H1 (cell line): ENCODE data around the gene TRIM29. TPM values are rescaled to one million over a fixed set of nuclear protein-coding genes. Genes with fewer than 3 reads are reported as not detected.

ENCODE experiments used
- CTCF ChIA-PET: fragments of 300-600 bp; sonication (Branson Sonifier 250); formaldehyde crosslinking; loops from one replicate; lab custom pipeline; 2021; ENCODE audit not compliant: partially characterized antibody; lab: Charles Lee
- POLR2A ChIA-PET: fragments of 300-600 bp; sonication (Branson Sonifier 250); formaldehyde crosslinking; loops from one replicate; lab custom pipeline; 2021; ENCODE audit warnings: inconsistent platforms; ENCODE audit not compliant: partially characterized antibody; lab: Charles Lee
- DNase-seq, 2 experiments: peaks; one replicate each; pipeline versions ENCODE4 v3.0.0 to v3.0.0-alpha.2; 2010 to 2022; ENCODE audit warnings: low spot score in 2 of 2, low read depth in 1 of 2, mixed read lengths in 1 of 2
- FAIRE-seq: peaks from 2 replicates; lab custom pipeline; 2011; peaks lifted over from hg19 to GRCh38; lab: Jason Lieb, UNC
- H2AFZ ChIP-seq: 2 replicates; pipeline ENCODE4 v1.8.1; 2012; ENCODE audit warnings: low read length, inconsistent platforms
- H2AK5ac ChIP-seq: 2 replicates; pipeline ENCODE4 v1.6.1; 2013; ENCODE audit warnings: low read depth, low read length
- H2BK120ac ChIP-seq: replicated peaks from 2 replicates; pipeline ENCODE3; 2013; ENCODE audit warnings: low read depth, low read length, inconsistent platforms
- H2BK12ac ChIP-seq: 2 replicates; pipeline ENCODE4 v1.6.1; 2013; ENCODE audit warnings: low read depth, low read length
- H2BK15ac ChIP-seq: 2 replicates; pipeline ENCODE4 v1.6.1; 2013; ENCODE audit warnings: low read length
- H2BK20ac ChIP-seq: 2 replicates; pipeline ENCODE4 v1.6.1; 2013; ENCODE audit warnings: low read length
- H2BK5ac ChIP-seq: 2 replicates; pipeline ENCODE4 v1.6.1; 2013; ENCODE audit warnings: low read depth, low read length
- H3K14ac ChIP-seq: 2 replicates; pipeline ENCODE4 v1.6.1; 2013; ENCODE audit warnings: inconsistent platforms; ENCODE audit not compliant: insufficient read length
- H3K18ac ChIP-seq: 2 replicates; pipeline ENCODE4 v1.6.1; 2013; ENCODE audit warnings: low read length; ENCODE audit errors: extremely low read depth
- H3K23ac ChIP-seq: 2 replicates; pipeline ENCODE4 v1.6.1; 2013; ENCODE audit warnings: inconsistent platforms; ENCODE audit not compliant: insufficient read length
- H3K23me2 ChIP-seq: 2 replicates; pipeline ENCODE4 v1.6.1; 2013; ENCODE audit warnings: low read depth, low read length
- H3K27ac ChIP-seq: 2 replicates; pipeline ENCODE4 v1.6.1; 2011; ENCODE audit warnings: low read depth, low read length, inconsistent platforms
- H3K27me3 ChIP-seq, 4 experiments: replicated peaks in 1 of 4; 1 replicate in 1 of 4; 2 replicates in 3 of 4; pipeline versions ENCODE4 v1.6.1 to v1.8.1; 2011 to 2013; ENCODE audit warnings: low read length in 3 of 4, mild to moderate bottlenecking in 3 of 4, inconsistent platforms in 2 of 4, mixed read lengths in 2 of 4, moderate library complexity in 1 of 4; ENCODE audit not compliant: control insufficient read depth in 3 of 4, insufficient read depth in 3 of 4; ENCODE audit errors: extremely low read depth in 1 of 4
- H3K36me3 ChIP-seq, 4 experiments: 2 replicates each; pipeline versions ENCODE4 v1.6.1 to v1.8.1; 2011 to 2013; ENCODE audit warnings: mild to moderate bottlenecking in 4 of 4, low read length in 3 of 4, moderate library complexity in 2 of 4, control low read depth in 1 of 4, inconsistent platforms in 1 of 4; ENCODE audit not compliant: insufficient read depth in 4 of 4, control insufficient read depth in 2 of 4
- H3K4ac ChIP-seq: replicated peaks from 2 replicates; pipeline ENCODE3; 2013; ENCODE audit warnings: low read length, low read depth, mixed read lengths, inconsistent platforms; ENCODE audit not compliant: insufficient read length
- H3K4me1 ChIP-seq, 4 experiments: replicated peaks in 1 of 4; 1 replicate in 1 of 4; 2 replicates in 3 of 4; pipeline versions ENCODE4 v1.6.1 to v1.8.1; 2011 to 2013; ENCODE audit warnings: low read length in 3 of 4, inconsistent platforms in 2 of 4, mixed read lengths in 1 of 4; ENCODE audit not compliant: insufficient read depth in 4 of 4, control insufficient read depth in 3 of 4
- H3K4me2 ChIP-seq, 2 experiments: 2 replicates each; pipeline versions ENCODE4 v1.6.1 to v1.8.1; 2011 to 2013; ENCODE audit warnings: low read depth in 2 of 2, low read length in 2 of 2, control low read depth in 1 of 2, inconsistent platforms in 1 of 2, mild to moderate bottlenecking in 1 of 2; ENCODE audit not compliant: insufficient read depth in 1 of 2
- H3K4me3 ChIP-seq, 4 experiments: fragments of 200-600, 300-600 bp in 1 of 4; sonication (generic), shearing (Covaris generic), sonication (Bioruptor Twin) in 1 of 4; 2 replicates each; pipeline versions ENCODE4 v1.5.1 to v1.8.1; 2011 to 2016; ENCODE audit warnings: low read length in 4 of 4, low read depth in 3 of 4, control low read depth in 2 of 4, inconsistent platforms in 2 of 4, mild to moderate bottlenecking in 2 of 4, mixed read lengths in 1 of 4, moderate library complexity in 1 of 4; ENCODE audit not compliant: insufficient read depth in 2 of 4; ENCODE audit errors: extremely low read depth in 1 of 4
- H3K56ac ChIP-seq: replicated peaks from 2 replicates; pipeline ENCODE3; 2013; ENCODE audit warnings: low read depth, mild to moderate bottlenecking, mixed read lengths, low read length, inconsistent platforms; ENCODE audit not compliant: insufficient read length
- H3K79me1 ChIP-seq: 2 replicates; pipeline ENCODE4 v1.6.1; 2013; ENCODE audit warnings: low read depth, low read length, control low read depth
- H3K79me2 ChIP-seq, 2 experiments: 2 replicates each; pipeline versions ENCODE4 v1.6.1 to v1.8.1; 2012 to 2013; ENCODE audit warnings: low read length in 2 of 2, mild to moderate bottlenecking in 2 of 2, inconsistent platforms in 1 of 2; ENCODE audit not compliant: insufficient read depth in 2 of 2, control insufficient read depth in 1 of 2
- H3K9ac ChIP-seq, 4 experiments: replicated peaks in 1 of 4; 1 replicate in 1 of 4; 2 replicates in 3 of 4; pipeline versions ENCODE4 v1.6.1 to v1.8.1; 2011 to 2013; ENCODE audit warnings: low read depth in 3 of 4, low read length in 3 of 4, control low read depth in 2 of 4, mild to moderate bottlenecking in 2 of 4, moderate library complexity in 2 of 4, inconsistent platforms in 1 of 4; ENCODE audit errors: extremely low read depth in 1 of 4
- H3K9me3 ChIP-seq, 2 experiments: 2 replicates each; pipeline versions ENCODE4 v1.6.1 to v1.8.1; 2012 to 2013; ENCODE audit warnings: mild to moderate bottlenecking in 2 of 2, moderate library complexity in 2 of 2, control low read depth in 1 of 2, inconsistent platforms in 1 of 2, low read depth in 1 of 2, low read length in 1 of 2, mixed read lengths in 1 of 2; ENCODE audit not compliant: insufficient read depth in 2 of 2
- H4K20me1 ChIP-seq, 2 experiments: replicated peaks in 1 of 2; 2 replicates each; pipeline versions ENCODE3 to v1.8.1; 2011 to 2013; ENCODE audit warnings: inconsistent platforms in 2 of 2, low read length in 2 of 2, mild to moderate bottlenecking in 1 of 2; ENCODE audit not compliant: insufficient read depth in 2 of 2, control insufficient read depth in 1 of 2
- H4K5ac ChIP-seq: 2 replicates; pipeline ENCODE4 v1.6.1; 2013; ENCODE audit warnings: low read length, low read depth, mixed read lengths, inconsistent platforms; ENCODE audit not compliant: insufficient read length
- H4K8ac ChIP-seq: 2 replicates; pipeline ENCODE4 v1.8.0; 2013; ENCODE audit warnings: mild to moderate bottlenecking, moderate library complexity, low read length, inconsistent platforms; ENCODE audit not compliant: insufficient read depth; ENCODE audit errors: extremely low read depth
- H4K91ac ChIP-seq: replicated peaks from 2 replicates; pipeline ENCODE3; 2013; ENCODE audit warnings: low read length, mixed read lengths, inconsistent platforms; ENCODE audit not compliant: insufficient read length
- BACH1 ChIP-seq: IDR thresholded peaks from 2 replicates; pipeline ENCODE4 v1.6.1; 2012; ENCODE audit warnings: low read length, improper control_type of control experiment
- GABPA ChIP-seq: IDR thresholded peaks from 2 replicates; pipeline ENCODE4 v1.6.1; 2011; ENCODE audit warnings: mild to moderate bottlenecking, low read length, moderate library complexity, borderline replicate concordance; ENCODE audit not compliant: insufficient read depth
- GTF2F1 ChIP-seq: IDR thresholded peaks from 2 replicates; pipeline ENCODE4 v1.6.1; 2012; ENCODE audit warnings: low read depth, low read length, improper control_type of control experiment, borderline replicate concordance
- JUN ChIP-seq: IDR thresholded peaks from 2 replicates; pipeline ENCODE4 v1.6.1; 2011; ENCODE audit warnings: low read depth, mild to moderate bottlenecking, improper control_type of control experiment, low read length
- KDM4A ChIP-seq: IDR thresholded peaks from one replicate; pipeline ENCODE4 v1.7.1; 2012; ENCODE audit warnings: low read depth, mild to moderate bottlenecking, moderate library complexity, low read length, inconsistent platforms; ENCODE audit not compliant: severe bottlenecking
- KDM5A ChIP-seq: fragments of 200-600 bp; IDR thresholded peaks from 2 replicates; pipeline ENCODE4 v1.7.1; 2012; ENCODE audit warnings: mild to moderate bottlenecking, low read length, inconsistent platforms, mixed read lengths
- RNF2 ChIP-seq: fragments of 200-900, 300-1000 bp; sonication (generic); IDR thresholded peaks from 2 replicates; pipeline ENCODE4 v1.7.1; 2016; ENCODE audit warnings: borderline replicate concordance, low read depth, mild to moderate bottlenecking, antibody characterized with exemption, low read length; ENCODE audit not compliant: poor library complexity, severe bottlenecking; ENCODE audit errors: missing control alignments
- SIX5 ChIP-seq: IDR thresholded peaks from 2 replicates; pipeline ENCODE4 v1.6.1; 2011; ENCODE audit warnings: mild to moderate bottlenecking, low read depth, low read length
- WGBS, 2 experiments: shearing (Covaris generic) in 1 of 2; methylation state at CpG; one replicate each; pipeline versions ENCODE4 v1.1.6 to v1.1.7; 2013 to 2015; ENCODE audit warnings: low lambda C conversion rate in 2 of 2, mixed read lengths in 2 of 2, inconsistent platforms in 1 of 2, low coverage in 1 of 2, missing lambda C conversion rate in 1 of 2; ENCODE audit not compliant: insufficient replicate concordance in 2 of 2, insufficient coverage in 1 of 2, insufficient read length in 1 of 2; ENCODE audit errors: extremely low coverage in 1 of 2, missing lambda C conversion rate in 1 of 2; 5-methylcytosine and 5-hydroxymethylcytosine counted together
- polyA plus RNA-seq, 7 experiments: library from polyadenylated mRNA; depleted of rRNA in 3 of 7; stranded (reverse) in 5 of 7; unstranded in 2 of 7; fragments of >200 nt in 5 of 7; fragments of 200-250 nt in 2 of 7; gene quantifications; 1 replicate in 5 of 7; 2 replicates in 1 of 7; 4 replicates in 1 of 7; pipeline versions ENCODE4 v1.2.1 to v1.2.3, GENCODE V29; 2011 to 2013; ENCODE audit warnings: missing spikeins in 2 of 7, mixed read lengths in 2 of 7
- total RNA-seq: library from RNA; stranded (reverse); fragmentation: NEBNext Ultra II Directional; extraction: Animal tissue kit (Norgen Biotek cat#: 25700); gene quantifications from 2 replicates; pipeline ENCODE4 v1.2.1, GENCODE V29; 2021

Gene TRIM29
- total and polyA plus RNA-seq, 2 of the 8 experiments (the other 6 are each of a cell fraction or from before 2014, with no cell fraction given) = 0.17 to 0.43 TPM

DNA sequence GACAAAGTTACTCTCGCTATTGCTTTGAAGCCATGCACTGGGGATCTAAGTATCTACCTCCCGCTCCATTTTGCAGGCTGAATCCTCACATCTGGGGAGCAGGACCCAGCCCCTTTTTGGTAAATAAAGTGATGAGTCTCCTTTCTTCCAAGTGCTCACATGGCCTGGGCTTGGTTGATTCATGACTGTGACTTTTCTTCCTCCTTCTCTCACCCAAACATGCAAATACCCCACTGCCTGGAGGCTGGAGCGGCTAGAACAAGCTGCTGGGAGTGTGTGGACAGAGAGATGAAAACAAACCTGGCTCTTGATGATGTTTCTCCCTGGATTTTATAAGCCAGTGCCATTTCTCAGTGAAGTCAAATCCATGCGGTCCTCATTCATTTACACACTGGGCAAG lies 72.7 kb downstream of the TRIM29 start:
- 92% methylated on average over 4 of the region's 4 CpGs; no CpG with 5 or more reads in 1 of the 2 experiments for WGBS, 2 experiments
- Histone ChIP-seq H3K56ac (no peak overlapping the region), H2AFZ (no peak overlapping the region), H3K9me3 (no peaks in the 10 kb centered on the region), H3K9ac (no peak overlapping the region), H2BK20ac (no peak overlapping the region), H3K4me3 (no peak overlapping the region), H2BK12ac (no peak overlapping the region), H3K18ac (no peak overlapping the region), H2BK120ac (no peak overlapping the region), H4K20me1 (no peaks in the 10 kb centered on the region), H2BK15ac (0 out of 2 replicates have a peak overlapping the region, but pooled peaks have one; percentile 54), H3K36me3 (no peaks in the 10 kb centered on the region), H3K79me1 (no peaks in the 10 kb centered on the region), H2AK5ac (no peak overlapping the region), H3K14ac (no peak overlapping the region), H3K27me3 (0 out of 7 replicates have a peak, but pooled peaks cover 0 to 2% (median 0%) of the 10 kb centered on the region in 4 experiments), H3K23ac (no peak overlapping the region), H4K5ac (no peak overlapping the region), H3K4ac (no peak overlapping the region), H4K91ac (no peak overlapping the region), H3K23me2 (no peaks in the 10 kb centered on the region), H4K8ac (no peak overlapping the region), H3K79me2 (no peaks in the 10 kb centered on the region), H3K4me2 (no peak overlapping the region), H3K27ac (no peak overlapping the region), H2BK5ac (no peak overlapping the region), H3K4me1 (peaks cover 0 to 12% (median 2%) of the 10 kb centered on the region in 4 experiments; a peak in 3 of 7 replicates)
- ChIA-PET POLR2A (no interaction called here), CTCF (interaction anchor here (0.6 to 5.0 kb wide), 6 partner anchors 8 to 43 kb away, joined by 3 to 38 read pairs (median 4); no protein-coding TSS in a partner anchor)
- FAIRE-seq (no peak), DNase-seq (no peak)
- TF ChIP-seq JUN (no peak), KDM5A (no peak), KDM4A (no peak), RNF2 (no peak), BACH1 (no peak), GTF2F1 (no peak), SIX5 (no peak), GABPA (no peak)
